ENCODE measurements around the gene CNTNAP2. TPM values are rescaled to one million over a fixed set of nuclear protein-coding genes. Genes with fewer than 3 reads are reported as not detected.

Gene CNTNAP2
- total and polyA plus RNA-seq, 2 of the 8 experiments (the other 6 are each of a cell fraction or from before 2014, with no cell fraction given) = 27.9 to 71.0 TPM

DNA sequence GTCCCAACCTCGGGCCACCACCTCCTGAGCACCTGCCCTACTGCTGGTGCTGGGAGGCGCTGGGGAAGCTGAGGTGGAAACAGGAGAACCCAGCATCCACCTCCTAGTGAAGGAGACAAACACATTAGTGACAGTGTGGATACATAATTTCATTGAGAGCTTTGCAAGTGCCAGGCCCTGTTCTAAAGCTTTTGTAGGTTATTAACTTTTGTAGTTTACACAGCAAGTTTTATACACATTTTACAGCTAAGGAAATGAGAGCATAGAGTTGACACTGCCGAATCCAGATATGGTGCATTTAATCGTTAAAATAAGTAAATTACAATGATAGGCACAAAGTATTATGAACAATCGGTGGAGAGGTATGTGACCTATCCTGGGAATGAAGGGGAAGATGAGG lies 2007.9 kb downstream of the CNTNAP2 start:
- no peak overlapping the region for H4K91ac ChIP-seq (replicated peaks; ENCODE audit: insufficient read length, low read length)
- ChIA-PET POLR2A (ENCODE audit: partially characterized antibody) (no interaction called here), CTCF (ENCODE audit: partially characterized antibody) (interaction anchor here (1.1 to 1.9 kb wide), 2 partner anchors 18 to 673 kb away, joined by 3 to 6 read pairs; no protein-coding TSS in a partner anchor)
- no peak overlapping the region for H2AFZ ChIP-seq (ENCODE audit: low read length)
- H2BK5ac ChIP-seq (ENCODE audit: low read depth, low read length) = no peak overlapping the region
- H4K20me1 ChIP-seq (replicated peaks in 1 of 2; ENCODE audit: control insufficient read depth in 1 of 2, insufficient read depth in 2 of 2, low read length in 2 of 2) = no peaks in the 10 kb centered on the region
- H2BK20ac ChIP-seq (ENCODE audit: low read length) = no peak overlapping the region
- no peak overlapping the region for H2AK5ac ChIP-seq (ENCODE audit: low read depth, low read length)
- FAIRE-seq (no peak), DNase-seq (ENCODE audit: low read depth in 1 of 2, low spot score in 2 of 2) (no peak)
- H3K14ac ChIP-seq (ENCODE audit: insufficient read length) = no peak overlapping the region
- H2BK120ac ChIP-seq (replicated peaks; ENCODE audit: low read depth, low read length) = no peak overlapping the region
- 87% methylated on average over 5 of the region's 5 CpGs; no CpG with 5 or more reads in 1 of the 2 experiments for WGBS, 2 experiments (ENCODE audit: extremely low coverage in 1 of 2, insufficient coverage in 1 of 2, insufficient read length in 1 of 2, insufficient replicate concordance in 2 of 2, low coverage in 1 of 2, low lambda C conversion rate in 2 of 2, missing lambda C conversion rate in 1 of 2)
- no peak overlapping the region for H2BK12ac ChIP-seq (ENCODE audit: low read depth, low read length)
- H4K8ac ChIP-seq (ENCODE audit: extremely low read depth, insufficient read depth, low read length) = no peak overlapping the region
- H3K9me3 ChIP-seq (ENCODE audit: insufficient read depth in 2 of 2, low read depth in 1 of 2, low read length in 1 of 2) = no peaks in the 10 kb centered on the region
- no peak overlapping the region for H3K56ac ChIP-seq (replicated peaks; ENCODE audit: insufficient read length, low read depth, low read length)
- H3K4me1 ChIP-seq (replicated peaks in 1 of 4; ENCODE audit: control insufficient read depth in 3 of 4, insufficient read depth in 4 of 4, low read length in 3 of 4) = no peaks in the 10 kb centered on the region
- H3K79me2 ChIP-seq (ENCODE audit: control insufficient read depth in 1 of 2, insufficient read depth in 2 of 2, low read length in 2 of 2) = no peaks in the 10 kb centered on the region
- no peak overlapping the region for H3K23ac ChIP-seq (ENCODE audit: insufficient read length)
- no peaks in the 10 kb centered on the region for H3K79me1 ChIP-seq (ENCODE audit: low read depth, low read length)
- H2BK15ac ChIP-seq (ENCODE audit: low read length) = no peak overlapping the region
- no peak overlapping the region for H3K4me3 ChIP-seq (ENCODE audit: extremely low read depth in 1 of 4, insufficient read depth in 2 of 4, low read depth in 3 of 4, low read length in 4 of 4)
- no peak overlapping the region for H3K4ac ChIP-seq (replicated peaks; ENCODE audit: insufficient read length, low read depth, low read length)
- no peak overlapping the region for H3K4me2 ChIP-seq (ENCODE audit: insufficient read depth in 1 of 2, low read depth in 2 of 2, low read length in 2 of 2)
- no peak overlapping the region for H3K18ac ChIP-seq (ENCODE audit: extremely low read depth, low read length)
- H3K27ac ChIP-seq (ENCODE audit: low read depth, low read length) = no peak overlapping the region
- H4K5ac ChIP-seq (ENCODE audit: insufficient read length, low read depth, low read length) = no peak overlapping the region
- no peaks in the 10 kb centered on the region for H3K27me3 ChIP-seq (replicated peaks in 1 of 4; ENCODE audit: control insufficient read depth in 3 of 4, extremely low read depth in 1 of 4, insufficient read depth in 3 of 4, low read length in 3 of 4)
- H3K9ac ChIP-seq (replicated peaks in 1 of 4; ENCODE audit: extremely low read depth in 1 of 4, low read depth in 3 of 4, low read length in 3 of 4) = no peak overlapping the region
- no peaks in the 10 kb centered on the region for H3K36me3 ChIP-seq (ENCODE audit: control insufficient read depth in 2 of 4, insufficient read depth in 4 of 4, low read length in 3 of 4)
- H3K23me2 ChIP-seq (ENCODE audit: low read depth, low read length) = no peaks in the 10 kb centered on the region
- no peak for TF ChIP-seq CTBP2 (IDR thresholded peaks at IDR 0.05; ENCODE audit: borderline replicate concordance, insufficient read depth, insufficient read length, low read length)
- no peak for TF ChIP-seq CBX5 (IDR thresholded peaks at IDR 0.05; ENCODE audit: low read depth, low read length)
- TF ChIP-seq TAF1 (IDR thresholded peaks at IDR 0.05; ENCODE audit: low read depth, low read length) = no peak
- TF ChIP-seq ZNF274 (IDR thresholded peaks at IDR 0.05; ENCODE audit: borderline replicate concordance, extremely low read depth, low read length) = no peak
- TF ChIP-seq CHD1 (IDR thresholded peaks at IDR 0.05; ENCODE audit: low read depth, low read length) = no peak
- TF ChIP-seq RXRA (IDR thresholded peaks at IDR 0.05; ENCODE audit: insufficient read depth, low read depth, low read length) = no peak
- TF ChIP-seq EZH2 (IDR thresholded peaks at IDR 0.05; ENCODE audit: low read depth, low read length, severe bottlenecking) = no peak
- TF ChIP-seq TCF12 (IDR thresholded peaks at IDR 0.05; ENCODE audit: low read depth, low read length) = no peak
- TF ChIP-seq SIRT6 (IDR thresholded peaks at IDR 0.05; ENCODE audit: low read length) = no peak
- TF ChIP-seq GABPA (IDR thresholded peaks at IDR 0.05; ENCODE audit: borderline replicate concordance, insufficient read depth, low read length) = no peak
- no peak for TF ChIP-seq TAF7 (optimal IDR thresholded peaks at IDR 0.05; ENCODE audit: borderline replicate concordance, low read depth, low read length)
- TF ChIP-seq RNF2 (IDR thresholded peaks at IDR 0.05; ENCODE audit: borderline replicate concordance, low read depth, low read length, missing control alignments, poor library complexity, severe bottlenecking) = no peak
- TF ChIP-seq, protein P1, sequence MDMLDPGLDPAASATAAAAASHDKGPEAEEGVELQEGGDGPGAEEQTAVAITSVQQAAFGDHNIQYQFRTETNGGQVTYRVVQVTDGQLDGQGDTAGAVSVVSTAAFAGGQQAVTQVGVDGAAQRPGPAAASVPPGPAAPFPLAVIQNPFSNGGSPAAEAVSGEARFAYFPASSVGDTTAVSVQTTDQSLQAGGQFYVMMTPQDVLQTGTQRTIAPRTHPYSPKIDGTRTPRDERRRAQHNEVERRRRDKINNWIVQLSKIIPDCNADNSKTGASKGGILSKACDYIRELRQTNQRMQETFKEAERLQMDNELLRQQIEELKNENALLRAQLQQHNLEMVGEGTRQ (IDR thresholded peaks at IDR 0.05; ENCODE audit: low read length) = no peak
